ENCODE data around the gene LRMDA. TPM values are rescaled to one million over a fixed set of nuclear protein-coding genes. Genes with fewer than 3 reads are reported as not detected.

LRMDA gene
- total RNA-seq, 2 experiments from 2014 or later = not detected

DNA sequence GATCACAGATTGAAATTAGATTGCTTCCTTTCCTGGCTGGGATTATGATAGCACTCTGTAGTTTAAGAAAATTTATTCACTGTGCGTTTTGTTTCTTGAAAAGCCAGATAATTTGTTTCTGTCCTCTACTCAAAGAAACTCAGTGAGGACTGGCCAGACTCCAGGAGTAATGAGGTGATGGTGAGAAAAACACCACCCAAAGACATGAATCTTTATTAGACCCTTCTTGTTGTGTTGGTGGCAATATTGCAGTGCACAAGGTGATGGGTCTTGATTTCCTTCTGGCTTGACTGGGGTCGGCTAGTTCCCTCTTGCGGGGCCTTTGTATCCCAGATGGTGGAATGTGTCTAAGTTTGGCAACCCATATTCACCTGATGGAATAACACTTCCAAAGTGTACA, 756.8 kb downstream of the LRMDA start:
- H2AFZ ChIP-seq (ENCODE audit: low read length) = no peak overlapping the region
- intact Hi-C loops (cut with micrococcal nuclease; ENCODE audit: unreplicated experiment) = no loop called here
- H3K4me3 ChIP-seq (ENCODE audit: low read depth, low read length, poor library complexity, severe bottlenecking) = no peak overlapping the region
- H3K4me2 ChIP-seq (ENCODE audit: low read length) = no peak overlapping the region
- TF ChIP-seq, protein P1, sequence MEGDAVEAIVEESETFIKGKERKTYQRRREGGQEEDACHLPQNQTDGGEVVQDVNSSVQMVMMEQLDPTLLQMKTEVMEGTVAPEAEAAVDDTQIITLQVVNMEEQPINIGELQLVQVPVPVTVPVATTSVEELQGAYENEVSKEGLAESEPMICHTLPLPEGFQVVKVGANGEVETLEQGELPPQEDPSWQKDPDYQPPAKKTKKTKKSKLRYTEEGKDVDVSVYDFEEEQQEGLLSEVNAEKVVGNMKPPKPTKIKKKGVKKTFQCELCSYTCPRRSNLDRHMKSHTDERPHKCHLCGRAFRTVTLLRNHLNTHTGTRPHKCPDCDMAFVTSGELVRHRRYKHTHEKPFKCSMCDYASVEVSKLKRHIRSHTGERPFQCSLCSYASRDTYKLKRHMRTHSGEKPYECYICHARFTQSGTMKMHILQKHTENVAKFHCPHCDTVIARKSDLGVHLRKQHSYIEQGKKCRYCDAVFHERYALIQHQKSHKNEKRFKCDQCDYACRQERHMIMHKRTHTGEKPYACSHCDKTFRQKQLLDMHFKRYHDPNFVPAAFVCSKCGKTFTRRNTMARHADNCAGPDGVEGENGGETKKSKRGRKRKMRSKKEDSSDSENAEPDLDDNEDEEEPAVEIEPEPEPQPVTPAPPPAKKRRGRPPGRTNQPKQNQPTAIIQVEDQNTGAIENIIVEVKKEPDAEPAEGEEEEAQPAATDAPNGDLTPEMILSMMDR (conservative IDR thresholded peaks at IDR 0.05; ENCODE audit: low read length) = no peak
- no peak for TF ChIP-seq EZH2phosphoT487 (IDR thresholded peaks at IDR 0.05; ENCODE audit: borderline replicate concordance, low read depth, low read length)
- H3K79me2 ChIP-seq (ENCODE audit: insufficient read depth, low read depth, low read length) = no peaks in the 10 kb centered on the region
- CTCF ChIA-PET (ENCODE audit: unreplicated experiment) = no interaction called here
- no peaks in the 10 kb centered on the region for H3K4me1 ChIP-seq (ENCODE audit: insufficient read depth, low read length, poor library complexity, severe bottlenecking)
- POLR2A ChIA-PET = no interaction called here
- no peaks in the 10 kb centered on the region for H3K9me2 ChIP-seq (ENCODE audit: insufficient read depth, low read length)
- no peaks in the 10 kb centered on the region for H3K9me3 ChIP-seq (ENCODE audit: low read length)
- DNase-seq (ENCODE audit: low spot score) = no peak
- no peak overlapping the region for H3K27ac ChIP-seq (ENCODE audit: low read depth, low read length, poor library complexity, severe bottlenecking)
- no peaks in the 10 kb centered on the region for H3K36me3 ChIP-seq (ENCODE audit: insufficient read depth, low read length)
- BruUV-seq (replicated peaks) = no TSS peak
- H4K20me1 ChIP-seq (ENCODE audit: insufficient read depth, low read length) = no peaks in the 10 kb centered on the region

DNA sequence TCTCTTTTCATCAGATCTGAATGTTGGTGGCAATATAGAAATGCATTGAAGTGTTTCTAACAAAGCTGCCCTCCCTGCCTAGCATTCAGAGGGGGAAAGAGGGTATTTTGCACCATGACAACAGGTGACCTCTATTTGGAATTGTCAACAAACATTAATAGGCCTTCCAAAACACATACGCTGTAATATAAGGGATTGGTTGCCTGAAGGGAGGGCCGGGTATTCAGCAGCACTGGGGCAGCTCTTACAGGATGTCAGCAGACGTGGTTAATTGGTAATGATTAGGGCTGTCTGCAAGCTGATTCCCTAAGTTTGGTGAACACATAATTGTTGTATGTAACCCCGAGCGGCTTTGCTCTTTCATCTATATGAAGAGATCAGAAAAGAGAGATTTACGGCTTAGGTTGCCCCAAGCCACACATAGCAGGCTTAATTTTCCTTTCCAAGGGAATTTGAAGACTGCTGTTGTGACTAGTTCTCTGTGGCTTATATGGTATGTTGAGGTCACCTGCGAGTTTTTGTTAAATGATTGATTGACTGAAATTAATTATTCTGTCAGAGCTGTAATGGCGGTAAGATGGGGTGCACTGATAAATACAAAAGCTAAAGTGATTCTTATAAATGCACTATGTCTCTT, 759.3 kb downstream of the LRMDA start:
- Histone ChIP-seq H3K79me2 (ENCODE audit: insufficient read depth, low read depth, low read length) (no peaks in the 10 kb centered on the region), H3K27ac (ENCODE audit: low read depth, low read length, poor library complexity, severe bottlenecking) (no peak overlapping the region), H3K9me2 (ENCODE audit: insufficient read depth, low read length) (no peaks in the 10 kb centered on the region), H3K4me1 (ENCODE audit: insufficient read depth, low read length, poor library complexity, severe bottlenecking) (peaks cover under 1% of the 10 kb centered on the region), H3K36me3 (ENCODE audit: insufficient read depth, low read length) (no peaks in the 10 kb centered on the region), H3K4me3 (ENCODE audit: low read depth, low read length, poor library complexity, severe bottlenecking) (no peak overlapping the region), H3K9me3 (ENCODE audit: low read length) (no peaks in the 10 kb centered on the region), H4K20me1 (ENCODE audit: insufficient read depth, low read length) (no peaks in the 10 kb centered on the region), H3K4me2 (ENCODE audit: low read length) (no peak overlapping the region), H2AFZ (ENCODE audit: low read length) (no peak overlapping the region)
- no TSS peak for BruUV-seq (replicated peaks)
- ChIA-PET POLR2A (no interaction called here), CTCF (ENCODE audit: unreplicated experiment) (no interaction called here)
- intact Hi-C loops (cut with micrococcal nuclease; ENCODE audit: unreplicated experiment) = no loop called here
- TF ChIP-seq, protein P1 (conservative IDR thresholded peaks at IDR 0.05; ENCODE audit: low read length) = no peak
- TF ChIP-seq EZH2phosphoT487 (IDR thresholded peaks at IDR 0.05; ENCODE audit: borderline replicate concordance, low read depth, low read length) = no peak
- no peak for DNase-seq (ENCODE audit: low spot score)

DNA sequence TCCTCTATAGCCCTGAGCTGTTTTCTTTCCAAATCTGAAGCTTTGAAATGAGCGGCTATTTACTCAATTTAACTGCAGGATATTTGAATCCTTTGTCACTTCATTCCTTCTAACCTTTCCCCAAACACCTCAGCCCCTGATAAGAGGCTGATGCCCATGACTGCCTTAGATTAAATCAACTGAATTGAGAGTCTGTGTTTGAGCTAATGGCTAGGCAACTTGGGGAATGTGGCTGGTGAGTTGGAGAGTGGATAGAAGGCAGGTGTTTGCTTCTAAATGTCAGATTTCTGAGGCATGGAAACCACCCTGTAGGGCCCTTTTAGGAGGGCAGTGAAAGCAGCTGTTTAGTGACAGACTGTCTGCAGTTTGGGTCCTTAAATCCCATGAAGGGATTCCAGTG, 759.9 kb downstream of the LRMDA start:
- Histone ChIP-seq H3K9me3 (ENCODE audit: low read length) (no peaks in the 10 kb centered on the region), H3K36me3 (ENCODE audit: insufficient read depth, low read length) (no peaks in the 10 kb centered on the region), H2AFZ (ENCODE audit: low read length) (no peak overlapping the region), H3K27ac (ENCODE audit: low read depth, low read length, poor library complexity, severe bottlenecking) (no peak overlapping the region), H4K20me1 (ENCODE audit: insufficient read depth, low read length) (no peaks in the 10 kb centered on the region), H3K9me2 (ENCODE audit: insufficient read depth, low read length) (no peaks in the 10 kb centered on the region), H3K79me2 (ENCODE audit: insufficient read depth, low read depth, low read length) (no peaks in the 10 kb centered on the region), H3K4me2 (ENCODE audit: low read length) (no peak overlapping the region), H3K4me1 (ENCODE audit: insufficient read depth, low read length, poor library complexity, severe bottlenecking) (peaks cover 6% of the 10 kb centered on the region), H3K4me3 (ENCODE audit: low read depth, low read length, poor library complexity, severe bottlenecking) (no peak overlapping the region)
- ChIA-PET CTCF (ENCODE audit: unreplicated experiment) (no interaction called here), POLR2A (no interaction called here)
- no peak for TF ChIP-seq EZH2phosphoT487 (IDR thresholded peaks at IDR 0.05; ENCODE audit: borderline replicate concordance, low read depth, low read length)
- TF ChIP-seq, protein P1 (conservative IDR thresholded peaks at IDR 0.05; ENCODE audit: low read length) = no peak
- no peak for DNase-seq (ENCODE audit: low spot score)
- intact Hi-C loops (cut with micrococcal nuclease; ENCODE audit: unreplicated experiment) = no loop called here
- BruUV-seq (replicated peaks) = no TSS peak

Data from OCI-LY7 (cell line).